ENCODE results near the gene TNK2. TPM values are rescaled to one million over a fixed set of nuclear protein-coding genes. Genes with fewer than 3 reads are reported as not detected.

The TNK2 gene
- total RNA-seq, 1 experiment from 2014 or later: 55.1 TPM

DNA sequence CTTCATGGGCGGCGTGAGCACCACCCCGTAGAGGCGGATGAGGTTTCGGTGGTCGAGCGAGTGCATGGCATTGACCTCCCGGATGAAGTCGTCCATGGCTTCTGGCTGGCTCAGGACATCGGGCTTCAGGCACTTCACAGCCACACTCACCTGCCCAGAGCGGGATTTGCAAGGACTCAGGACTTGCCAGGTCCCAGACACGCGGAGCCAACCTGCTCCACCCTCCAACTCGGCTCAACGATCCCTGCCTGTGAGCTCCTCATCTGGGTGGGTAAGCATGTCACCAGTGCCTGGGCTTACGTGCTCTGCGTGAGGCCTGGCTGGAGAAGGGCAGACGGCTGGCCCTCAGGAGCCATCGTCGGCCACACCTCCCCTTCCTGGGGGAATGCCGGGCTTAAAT is 25.2 kb downstream of the TNK2 start:
- no peaks in the 10 kb centered on the region for H3K9me3 ChIP-seq (ENCODE audit: control insufficient read depth in 1 of 2, insufficient read depth in 1 of 2, low read depth in 1 of 2, low read length in 2 of 2)
- no peak overlapping the region for H3K27ac ChIP-seq (ENCODE audit: low read depth, low read length)
- peaks cover 0 to 5% of the 10 kb centered on the region in 2 experiments; a peak in 2 of 4 replicates for H3K36me3 ChIP-seq (ENCODE audit: control insufficient read depth in 1 of 2, insufficient read depth in 2 of 2, low read length in 2 of 2)
- no peaks in the 10 kb centered on the region for H4K20me1 ChIP-seq (ENCODE audit: insufficient read depth)
- ATAC-seq: no peak
- no peaks in the 10 kb centered on the region for H3K9me2 ChIP-seq (ENCODE audit: insufficient read depth)
- DNase-seq (ENCODE audit: low read depth, low spot score): no peak
- H2AFZ ChIP-seq (ENCODE audit: low read depth, low read length, poor library complexity, severe bottlenecking): no peak overlapping the region
- no peaks in the 10 kb centered on the region for H3K79me2 ChIP-seq (ENCODE audit: insufficient read depth, low read length)
- no TSS peak for BruUV-seq (replicated peaks)
- ChIA-PET POLR2A (no interaction called here), CTCF (interaction anchor here (1.4 kb wide), 1 partner anchor 11 kb away, joined by 3 read pairs; no protein-coding TSS in a partner anchor), RAD21 (ENCODE audit: low non-redundant PET in 1 of 2, low total read pairs in 2 of 2, uncharacterized antibody in 2 of 2, unreplicated experiment in 2 of 2) (no interaction called here)
- intact Hi-C loops (cut with micrococcal nuclease): no loop called here
- H3K9ac ChIP-seq (ENCODE audit: low read length): no peak overlapping the region
- TF ChIP-seq, protein P1, sequence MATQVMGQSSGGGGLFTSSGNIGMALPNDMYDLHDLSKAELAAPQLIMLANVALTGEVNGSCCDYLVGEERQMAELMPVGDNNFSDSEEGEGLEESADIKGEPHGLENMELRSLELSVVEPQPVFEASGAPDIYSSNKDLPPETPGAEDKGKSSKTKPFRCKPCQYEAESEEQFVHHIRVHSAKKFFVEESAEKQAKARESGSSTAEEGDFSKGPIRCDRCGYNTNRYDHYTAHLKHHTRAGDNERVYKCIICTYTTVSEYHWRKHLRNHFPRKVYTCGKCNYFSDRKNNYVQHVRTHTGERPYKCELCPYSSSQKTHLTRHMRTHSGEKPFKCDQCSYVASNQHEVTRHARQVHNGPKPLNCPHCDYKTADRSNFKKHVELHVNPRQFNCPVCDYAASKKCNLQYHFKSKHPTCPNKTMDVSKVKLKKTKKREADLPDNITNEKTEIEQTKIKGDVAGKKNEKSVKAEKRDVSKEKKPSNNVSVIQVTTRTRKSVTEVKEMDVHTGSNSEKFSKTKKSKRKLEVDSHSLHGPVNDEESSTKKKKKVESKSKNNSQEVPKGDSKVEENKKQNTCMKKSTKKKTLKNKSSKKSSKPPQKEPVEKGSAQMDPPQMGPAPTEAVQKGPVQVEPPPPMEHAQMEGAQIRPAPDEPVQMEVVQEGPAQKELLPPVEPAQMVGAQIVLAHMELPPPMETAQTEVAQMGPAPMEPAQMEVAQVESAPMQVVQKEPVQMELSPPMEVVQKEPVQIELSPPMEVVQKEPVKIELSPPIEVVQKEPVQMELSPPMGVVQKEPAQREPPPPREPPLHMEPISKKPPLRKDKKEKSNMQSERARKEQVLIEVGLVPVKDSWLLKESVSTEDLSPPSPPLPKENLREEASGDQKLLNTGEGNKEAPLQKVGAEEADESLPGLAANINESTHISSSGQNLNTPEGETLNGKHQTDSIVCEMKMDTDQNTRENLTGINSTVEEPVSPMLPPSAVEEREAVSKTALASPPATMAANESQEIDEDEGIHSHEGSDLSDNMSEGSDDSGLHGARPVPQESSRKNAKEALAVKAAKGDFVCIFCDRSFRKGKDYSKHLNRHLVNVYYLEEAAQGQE (IDR thresholded peaks at IDR 0.05; ENCODE audit: low read depth): no peak
- TF ChIP-seq CBX3 (IDR thresholded peaks at IDR 0.05; ENCODE audit: low read depth): no peak
- TF ChIP-seq, protein P2, sequence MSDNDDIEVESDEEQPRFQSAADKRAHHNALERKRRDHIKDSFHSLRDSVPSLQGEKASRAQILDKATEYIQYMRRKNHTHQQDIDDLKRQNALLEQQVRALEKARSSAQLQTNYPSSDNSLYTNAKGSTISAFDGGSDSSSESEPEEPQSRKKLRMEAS (IDR thresholded peaks at IDR 0.05): no peak
- TF ChIP-seq, protein P3, sequence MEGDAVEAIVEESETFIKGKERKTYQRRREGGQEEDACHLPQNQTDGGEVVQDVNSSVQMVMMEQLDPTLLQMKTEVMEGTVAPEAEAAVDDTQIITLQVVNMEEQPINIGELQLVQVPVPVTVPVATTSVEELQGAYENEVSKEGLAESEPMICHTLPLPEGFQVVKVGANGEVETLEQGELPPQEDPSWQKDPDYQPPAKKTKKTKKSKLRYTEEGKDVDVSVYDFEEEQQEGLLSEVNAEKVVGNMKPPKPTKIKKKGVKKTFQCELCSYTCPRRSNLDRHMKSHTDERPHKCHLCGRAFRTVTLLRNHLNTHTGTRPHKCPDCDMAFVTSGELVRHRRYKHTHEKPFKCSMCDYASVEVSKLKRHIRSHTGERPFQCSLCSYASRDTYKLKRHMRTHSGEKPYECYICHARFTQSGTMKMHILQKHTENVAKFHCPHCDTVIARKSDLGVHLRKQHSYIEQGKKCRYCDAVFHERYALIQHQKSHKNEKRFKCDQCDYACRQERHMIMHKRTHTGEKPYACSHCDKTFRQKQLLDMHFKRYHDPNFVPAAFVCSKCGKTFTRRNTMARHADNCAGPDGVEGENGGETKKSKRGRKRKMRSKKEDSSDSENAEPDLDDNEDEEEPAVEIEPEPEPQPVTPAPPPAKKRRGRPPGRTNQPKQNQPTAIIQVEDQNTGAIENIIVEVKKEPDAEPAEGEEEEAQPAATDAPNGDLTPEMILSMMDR (IDR thresholded peaks at IDR 0.05 in 2 of 3, conservative IDR thresholded peaks at IDR 0.05 in 1 of 3; ENCODE audit: borderline replicate concordance in 1 of 3, insufficient read depth in 1 of 3, low read depth in 2 of 3, low read length in 2 of 3): no peak
- TF ChIP-seq RAD21 (IDR thresholded peaks at IDR 0.05; ENCODE audit: low read depth): no peak
- TF ChIP-seq SP1 (IDR thresholded peaks at IDR 0.05; ENCODE audit: low read depth): no peak
- no peak for TF ChIP-seq ZNF274 (IDR thresholded peaks at IDR 0.05; ENCODE audit: low read depth, low read length)
- TF ChIP-seq CEBPB (IDR thresholded peaks at IDR 0.05; ENCODE audit: low read depth): no peak
- TF ChIP-seq SIN3A (IDR thresholded peaks at IDR 0.05; ENCODE audit: low read depth): no peak
- TF ChIP-seq EGR1 (IDR thresholded peaks at IDR 0.05; ENCODE audit: low read depth): no peak
- no peak for TF ChIP-seq FOSL1 (IDR thresholded peaks at IDR 0.05; ENCODE audit: low read depth)
- no peak for TF ChIP-seq TCF7L2 (IDR thresholded peaks at IDR 0.05; ENCODE audit: borderline replicate concordance, extremely low read depth, insufficient read depth, insufficient read length)
- no peak for TF ChIP-seq POLR2AphosphoS5 (IDR thresholded peaks at IDR 0.05; ENCODE audit: low read depth, low read length)
- no peak overlapping the region for H3K4me3 ChIP-seq (replicated peaks in 1 of 2; ENCODE audit: low read depth in 1 of 2, low read length in 2 of 2)
- peaks cover 0 to 5% of the 10 kb centered on the region in 2 experiments; a peak in 2 of 4 replicates for H3K4me1 ChIP-seq (ENCODE audit: control insufficient read depth in 1 of 2, insufficient read depth in 2 of 2, low read length in 2 of 2)
- H3K27me3 ChIP-seq (ENCODE audit: insufficient read depth, low read length): no peaks in the 10 kb centered on the region
- no peak overlapping the region for H3K4me2 ChIP-seq (ENCODE audit: low read length)

Data from HCT116 (cell line).